SU-DHL-6 (cell line): ENCODE measurements around the gene MYL6.

Source experiments
- EZH2phosphoT487 ChIP-seq: fragments of 200-600 bp; sonication (generic), shearing (Covaris generic); conservative IDR thresholded peaks from 2 replicates; pipeline ENCODE4 v1.6.1; 2018; ENCODE audit warnings: mild to moderate bottlenecking, antibody characterized with exemption, low read length, moderate library complexity, mixed read lengths
- TF ChIP-seq, protein P1 (sequence below): fragments of 200-600 bp; sonication (generic); IDR thresholded peaks from one replicate; pipeline ENCODE4 v1.5.1; 2017; ENCODE audit warnings: antibody characterized with exemption, mild to moderate bottlenecking, low read length, moderate library complexity; ENCODE audit not compliant: insufficient read depth, poor library complexity, severe bottlenecking

DNA sequence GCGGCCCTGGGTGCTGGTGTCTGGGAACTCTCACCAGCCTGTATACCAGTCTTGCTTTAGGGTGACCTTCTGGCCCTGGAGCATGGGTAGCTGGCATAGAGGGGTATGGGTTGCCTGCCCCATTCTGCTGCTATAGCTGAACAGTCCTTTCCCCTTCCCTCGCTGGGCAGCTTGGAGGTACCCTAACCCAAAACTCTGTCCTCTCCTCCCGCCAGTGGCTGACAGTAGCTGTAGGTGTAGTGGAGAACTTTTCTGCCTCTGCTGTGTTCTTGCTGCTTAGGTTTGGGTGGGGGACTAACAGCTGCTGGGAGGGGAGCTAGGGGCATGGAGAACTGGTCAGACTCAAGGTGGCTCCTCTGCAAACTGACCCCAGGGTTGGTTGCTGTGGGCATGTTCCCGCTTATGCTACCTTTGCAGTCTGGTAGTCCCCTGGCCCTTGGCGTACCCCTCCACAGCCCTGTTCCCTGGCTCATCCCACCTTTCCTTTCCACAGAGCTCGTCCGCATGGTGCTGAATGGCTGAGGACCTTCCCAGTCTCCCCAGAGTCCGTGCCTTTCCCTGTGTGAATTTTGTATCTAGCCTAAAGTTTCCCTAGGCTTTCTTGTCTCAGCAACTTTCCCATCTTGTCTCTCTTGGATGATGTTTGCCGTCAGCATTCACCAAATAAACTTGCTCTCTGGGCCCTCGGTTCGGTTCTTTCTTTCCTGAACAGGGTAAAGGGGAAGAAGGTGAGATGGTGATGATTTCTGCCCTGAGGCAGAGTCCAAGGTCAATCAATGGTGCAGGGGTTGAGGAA, 2.9 kb downstream of the MYL6 start:
- no peak for TF ChIP-seq EZH2phosphoT487
- TF ChIP-seq, protein P1, sequence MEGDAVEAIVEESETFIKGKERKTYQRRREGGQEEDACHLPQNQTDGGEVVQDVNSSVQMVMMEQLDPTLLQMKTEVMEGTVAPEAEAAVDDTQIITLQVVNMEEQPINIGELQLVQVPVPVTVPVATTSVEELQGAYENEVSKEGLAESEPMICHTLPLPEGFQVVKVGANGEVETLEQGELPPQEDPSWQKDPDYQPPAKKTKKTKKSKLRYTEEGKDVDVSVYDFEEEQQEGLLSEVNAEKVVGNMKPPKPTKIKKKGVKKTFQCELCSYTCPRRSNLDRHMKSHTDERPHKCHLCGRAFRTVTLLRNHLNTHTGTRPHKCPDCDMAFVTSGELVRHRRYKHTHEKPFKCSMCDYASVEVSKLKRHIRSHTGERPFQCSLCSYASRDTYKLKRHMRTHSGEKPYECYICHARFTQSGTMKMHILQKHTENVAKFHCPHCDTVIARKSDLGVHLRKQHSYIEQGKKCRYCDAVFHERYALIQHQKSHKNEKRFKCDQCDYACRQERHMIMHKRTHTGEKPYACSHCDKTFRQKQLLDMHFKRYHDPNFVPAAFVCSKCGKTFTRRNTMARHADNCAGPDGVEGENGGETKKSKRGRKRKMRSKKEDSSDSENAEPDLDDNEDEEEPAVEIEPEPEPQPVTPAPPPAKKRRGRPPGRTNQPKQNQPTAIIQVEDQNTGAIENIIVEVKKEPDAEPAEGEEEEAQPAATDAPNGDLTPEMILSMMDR, result no peak
